Astrocyte (in vitro differentiated cells and primary cell): ENCODE measurements around the gene RAB40C. TPM values are rescaled to one million over a fixed set of nuclear protein-coding genes. Genes with fewer than 3 reads are reported as not detected.

ENCODE experiments used
- DNase-seq: peaks from one replicate; pipeline ENCODE4 v3.0.0-alpha.2; 2010; ENCODE audit warnings: low read depth
- FAIRE-seq: peaks from 2 replicates; lab custom pipeline; 2011; peaks lifted over from hg19 to GRCh38; lab: Jason Lieb, UNC
- H2AFZ ChIP-seq: 2 replicates; pipeline ENCODE4 v1.6.0; 2012; ENCODE audit warnings: low read depth, low read length, inconsistent platforms
- H3K27ac ChIP-seq: 2 replicates; pipeline ENCODE4 v1.5.1; 2011; ENCODE audit warnings: low read depth, low read length, inconsistent platforms
- H3K27me3 ChIP-seq: 2 replicates; pipeline ENCODE4 v1.6.0; 2011; ENCODE audit warnings: low read length, inconsistent platforms; ENCODE audit not compliant: insufficient read depth
- H3K36me3 ChIP-seq: 2 replicates; pipeline ENCODE4 v1.5.1; 2011; ENCODE audit warnings: low read length, inconsistent platforms; ENCODE audit not compliant: insufficient read depth
- H3K4me1 ChIP-seq: 2 replicates; pipeline ENCODE4 v1.5.1; 2011; ENCODE audit warnings: low read length, inconsistent platforms; ENCODE audit not compliant: insufficient read depth
- H3K4me2 ChIP-seq: 2 replicates; pipeline ENCODE4 v1.6.0; 2012; ENCODE audit warnings: low read length, inconsistent platforms
- H3K4me3 ChIP-seq: 2 replicates; pipeline ENCODE4 v1.5.1; 2011; ENCODE audit warnings: low read depth, mild to moderate bottlenecking, low read length, inconsistent platforms; ENCODE audit not compliant: insufficient read depth
- H3K79me2 ChIP-seq: 2 replicates; pipeline ENCODE4 v1.6.0; 2012; ENCODE audit warnings: mild to moderate bottlenecking, low read length, inconsistent platforms; ENCODE audit not compliant: insufficient read depth
- H3K9ac ChIP-seq: 2 replicates; pipeline ENCODE4 v1.6.0; 2012; ENCODE audit warnings: mild to moderate bottlenecking, low read length, inconsistent platforms
- H3K9me3 ChIP-seq: 2 replicates; pipeline ENCODE4 v1.5.1; 2012; ENCODE audit warnings: low read depth, mild to moderate bottlenecking, low read length, inconsistent platforms; ENCODE audit not compliant: insufficient read depth
- H4K20me1 ChIP-seq: 2 replicates; pipeline ENCODE4 v1.6.0; 2012; ENCODE audit warnings: low read length, inconsistent platforms; ENCODE audit not compliant: insufficient read depth
- H3K27ac Mint-ChIP-seq: one replicate; pipeline ENCODE4 v1.8.0; 2021; ENCODE audit warnings: mild to moderate bottlenecking, mixed read lengths; ENCODE audit not compliant: unreplicated experiment
- H3K27me3 Mint-ChIP-seq: one replicate; pipeline ENCODE4 v1.8.0; 2021; ENCODE audit warnings: low read depth, mixed read lengths; ENCODE audit not compliant: unreplicated experiment
- H3K36me3 Mint-ChIP-seq: one replicate; pipeline ENCODE4 v1.8.0; 2021; ENCODE audit warnings: low read depth, mixed read lengths; ENCODE audit not compliant: unreplicated experiment
- H3K4me1 Mint-ChIP-seq: one replicate; pipeline ENCODE4 v1.8.0; 2021; ENCODE audit warnings: low read depth, mixed read lengths; ENCODE audit not compliant: unreplicated experiment
- H3K4me3 Mint-ChIP-seq: one replicate; pipeline ENCODE4 v1.8.0; 2021; ENCODE audit warnings: mild to moderate bottlenecking, moderate library complexity, mixed read lengths; ENCODE audit not compliant: unreplicated experiment
- H3K9me3 Mint-ChIP-seq: one replicate; pipeline ENCODE4 v1.8.0; 2021; ENCODE audit warnings: mild to moderate bottlenecking, mixed read lengths; ENCODE audit not compliant: unreplicated experiment
- CTCF ChIP-seq: IDR thresholded peaks from 2 replicates; pipeline ENCODE4 v1.5.1; 2011; ENCODE audit warnings: low read depth, mild to moderate bottlenecking, inconsistent platforms, low read length, moderate library complexity; ENCODE audit not compliant: insufficient read depth
- EZH2 ChIP-seq: IDR thresholded peaks from 2 replicates; pipeline ENCODE4 v1.6.1; 2012; ENCODE audit warnings: mild to moderate bottlenecking, low read length, inconsistent platforms; ENCODE audit not compliant: insufficient read depth
- total RNA-seq: library from RNA; stranded (reverse); gene quantifications from 2 replicates; pipeline ENCODE4 v1.2.1, GENCODE V29; 2021

Gene RAB40C
- total RNA-seq, 1 donor from 2014 or later: 13.0 TPM

GRCh38 chr16:673399-673991 lies 83.6 kb downstream of the RAB40C start:
- no peaks in the 10 kb centered on the region for H3K27me3 Mint-ChIP-seq
- H3K4me1 ChIP-seq: peaks cover 11% of the 10 kb centered on the region
- FAIRE-seq (no peak), DNase-seq (no peak)
- H3K27ac ChIP-seq: no peak overlapping the region
- no peak overlapping the region for H2AFZ ChIP-seq
- H3K36me3 Mint-ChIP-seq: peaks cover 2% of the 10 kb centered on the region
- H3K4me1 Mint-ChIP-seq: peaks cover 2% of the 10 kb centered on the region
- H3K9me3 Mint-ChIP-seq: no peaks in the 10 kb centered on the region
- no peaks in the 10 kb centered on the region for H3K9me3 ChIP-seq
- TF ChIP-seq CTCF: no peak
- TF ChIP-seq EZH2: no peak
- H3K4me3 Mint-ChIP-seq: no peak overlapping the region
- H3K9ac ChIP-seq: no peak overlapping the region
- H3K36me3 ChIP-seq: no peaks in the 10 kb centered on the region
- peaks cover 59% of the 10 kb centered on the region for H4K20me1 ChIP-seq
- H3K27me3 ChIP-seq: no peaks in the 10 kb centered on the region
- H3K79me2 ChIP-seq: peaks cover 29% of the 10 kb centered on the region
- H3K4me3 ChIP-seq: no peak overlapping the region
- no peak overlapping the region for H3K27ac Mint-ChIP-seq
- no peak overlapping the region for H3K4me2 ChIP-seq

- Histone ChIP-seq H3K36me3 (no peaks in the 10 kb centered on the region), H3K4me3 (no peak overlapping the region), H3K27ac (no peak overlapping the region), H2AFZ (no peak overlapping the region), H3K4me2 (no peak overlapping the region), H4K20me1 (peaks cover 53% of the 10 kb centered on the region), H3K27me3 (no peaks in the 10 kb centered on the region), H3K79me2 (peaks cover 20% of the 10 kb centered on the region), H3K9ac (no peak overlapping the region), H3K4me1 (peaks cover 7% of the 10 kb centered on the region), H3K9me3 (no peaks in the 10 kb centered on the region)
- no peaks in the 10 kb centered on the region for H3K9me3 Mint-ChIP-seq
- TF ChIP-seq EZH2 (no peak), CTCF (no peak)
- peaks cover 2% of the 10 kb centered on the region for H3K36me3 Mint-ChIP-seq
- no peak for FAIRE-seq
- peaks cover 2% of the 10 kb centered on the region for H3K4me1 Mint-ChIP-seq
- DNase-seq: no peak
- no peaks in the 10 kb centered on the region for H3K27me3 Mint-ChIP-seq
- H3K4me3 Mint-ChIP-seq: no peak overlapping the region
- no peak overlapping the region for H3K27ac Mint-ChIP-seq
These were observed 84.5 kb downstream of the RAB40C start for GRCh38 chr16:674214-674881.
